Mucosa of descending colon (tissue), 3 donors: ENCODE results near the gene PHETA2. TPM values are rescaled to one million over a fixed set of nuclear protein-coding genes. Genes with fewer than 3 reads are reported as not detected.

Source experiments
- ATAC-seq: fragments of 200-7000 bp; cut with Tn5 transposase; one replicate; pipeline ENCODE4 v1.9.1; 2020; ENCODE audit warnings: mild to moderate bottlenecking, moderate library complexity
- DNase-seq, 3 donors: peaks; one replicate each; pipeline ENCODE4 v3.0.0-alpha.2; 2020
- H3K36me3 ChIP-seq: fragments of 200-600 bp; one replicate; pipeline ENCODE4 v1.8.0; 2021; ENCODE audit warnings: low read depth, mild to moderate bottlenecking
- H3K4me1 ChIP-seq: fragments of 200-600 bp; one replicate; pipeline ENCODE4 v1.8.0; 2021; ENCODE audit warnings: low read depth, mild to moderate bottlenecking
- H3K4me3 ChIP-seq: fragments of 200-600 bp; one replicate; pipeline ENCODE4 v1.8.0; 2021; ENCODE audit warnings: mild to moderate bottlenecking
- H3K9me3 ChIP-seq: fragments of 200-600 bp; one replicate; pipeline ENCODE4 v1.8.0; 2021; ENCODE audit warnings: mild to moderate bottlenecking
- intact Hi-C, 2 donors: fragments of 100-400 bp; cut with DNase I in 1 of 2; cut with micrococcal nuclease in 1 of 2; formaldehyde crosslinking; loops; one replicate each; pipeline versions ENCODE4 v1.11.0 to v1.11.1; 2022; cut with DNase I, micrococcal nuclease
- total RNA-seq, 3 donors: library from RNA; stranded (reverse); fragmentation: NEBNext Ultra II Directional in 2 of 3; extraction: Animal tissue kit (Norgen Biotek cat#: 25700) in 2 of 3; gene quantifications; one replicate each; pipeline versions ENCODE4 v1.2.1 to v1.2.4, GENCODE V29; 2021 to 2023
- TF ChIP-seq, protein P1 (sequence below): fragments of 200-600 bp; IDR thresholded peaks from one replicate; pipeline ENCODE4 v1.8.0; 2022; ENCODE audit warnings: antibody characterized with exemption, mild to moderate bottlenecking
- donor health status: DM: no; HTN: no; CAD: no; lungs with moderate emphysema.
- donor health status: DM: no; HTN: no; CAD: no.
- donor health status: DM: no; HTN: yes; CAD: no.

Gene PHETA2
- total RNA-seq, 3 donors from 2014 or later: 13.0 to 15.7 (median 13.5) TPM

DNA sequence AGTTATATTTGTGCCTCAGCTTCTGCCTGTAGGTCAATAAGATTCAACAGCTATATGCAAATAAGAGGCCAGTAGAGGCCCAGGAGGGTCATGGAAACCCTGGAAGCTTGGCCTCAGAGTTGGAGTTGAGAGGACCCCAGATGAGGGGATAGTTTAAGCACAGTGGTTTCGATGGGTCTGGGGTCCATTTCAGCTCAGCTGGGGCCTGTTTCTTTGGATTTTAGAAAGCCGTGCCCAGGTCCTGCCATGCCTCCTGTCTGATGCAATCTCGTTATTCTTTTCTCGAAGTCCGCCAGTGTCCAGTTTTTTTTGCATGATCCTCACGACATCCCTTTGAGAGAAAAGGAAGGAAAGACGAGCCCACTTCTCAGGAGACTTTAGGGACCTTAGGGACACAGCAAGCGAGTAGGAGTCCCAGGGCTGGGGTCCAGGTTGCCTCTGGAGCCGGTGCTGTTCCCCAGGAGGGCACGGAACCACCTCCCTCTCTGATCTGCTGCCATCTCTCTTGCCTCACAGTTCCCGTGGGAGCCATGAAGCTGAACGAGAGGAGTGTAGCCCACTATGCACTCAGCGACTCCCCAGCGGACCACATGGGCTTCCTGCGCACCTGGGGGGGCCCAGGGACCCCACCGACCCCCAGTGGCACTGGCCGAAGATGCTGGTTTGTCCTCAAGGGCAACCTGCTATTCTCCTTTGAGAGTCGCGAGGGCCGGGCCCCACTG, 2.9 kb downstream of the PHETA2 start:
- Histone ChIP-seq H3K9me3 (no peaks in the 10 kb centered on the region), H3K4me3 (no peak overlapping the region), H3K4me1 (peaks cover 29% of the 10 kb centered on the region), H3K36me3 (no peaks in the 10 kb centered on the region)
- TF ChIP-seq, protein P1, sequence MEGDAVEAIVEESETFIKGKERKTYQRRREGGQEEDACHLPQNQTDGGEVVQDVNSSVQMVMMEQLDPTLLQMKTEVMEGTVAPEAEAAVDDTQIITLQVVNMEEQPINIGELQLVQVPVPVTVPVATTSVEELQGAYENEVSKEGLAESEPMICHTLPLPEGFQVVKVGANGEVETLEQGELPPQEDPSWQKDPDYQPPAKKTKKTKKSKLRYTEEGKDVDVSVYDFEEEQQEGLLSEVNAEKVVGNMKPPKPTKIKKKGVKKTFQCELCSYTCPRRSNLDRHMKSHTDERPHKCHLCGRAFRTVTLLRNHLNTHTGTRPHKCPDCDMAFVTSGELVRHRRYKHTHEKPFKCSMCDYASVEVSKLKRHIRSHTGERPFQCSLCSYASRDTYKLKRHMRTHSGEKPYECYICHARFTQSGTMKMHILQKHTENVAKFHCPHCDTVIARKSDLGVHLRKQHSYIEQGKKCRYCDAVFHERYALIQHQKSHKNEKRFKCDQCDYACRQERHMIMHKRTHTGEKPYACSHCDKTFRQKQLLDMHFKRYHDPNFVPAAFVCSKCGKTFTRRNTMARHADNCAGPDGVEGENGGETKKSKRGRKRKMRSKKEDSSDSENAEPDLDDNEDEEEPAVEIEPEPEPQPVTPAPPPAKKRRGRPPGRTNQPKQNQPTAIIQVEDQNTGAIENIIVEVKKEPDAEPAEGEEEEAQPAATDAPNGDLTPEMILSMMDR: no peak
- DNase-seq (no peak), ATAC-seq (no peak)
- intact Hi-C loops: no loop called here

DNA sequence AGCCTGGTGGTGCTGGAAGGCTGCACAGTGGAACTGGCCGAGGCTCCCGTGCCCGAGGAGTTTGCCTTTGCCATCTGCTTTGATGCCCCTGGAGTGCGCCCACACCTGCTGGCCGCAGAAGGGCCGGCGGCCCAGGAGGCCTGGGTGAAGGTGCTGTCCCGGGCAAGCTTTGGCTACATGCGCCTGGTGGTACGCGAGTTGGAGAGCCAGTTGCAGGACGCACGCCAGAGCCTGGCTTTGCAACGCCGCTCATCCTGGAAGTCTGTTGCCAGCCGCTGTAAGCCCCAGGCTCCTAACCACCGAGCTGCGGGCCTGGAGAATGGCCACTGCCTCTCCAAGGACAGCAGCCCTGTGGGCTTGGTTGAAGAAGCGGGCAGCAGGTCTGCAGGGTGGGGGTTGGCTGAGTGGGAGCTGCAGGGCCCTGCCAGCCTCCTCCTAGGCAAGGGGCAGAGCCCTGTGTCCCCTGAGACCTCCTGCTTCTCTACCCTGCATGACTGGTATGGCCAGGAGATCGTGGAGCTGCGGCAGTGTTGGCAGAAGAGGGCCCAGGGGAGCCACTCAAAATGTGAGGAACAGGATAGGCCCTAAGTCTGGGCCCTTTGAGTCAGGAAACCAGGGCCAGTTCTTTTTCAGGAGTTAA, 3.6 kb downstream of the PHETA2 start:
- Histone ChIP-seq H3K36me3 (no peaks in the 10 kb centered on the region), H3K4me1 (peaks cover 29% of the 10 kb centered on the region), H3K4me3 (no peak overlapping the region), H3K9me3 (no peaks in the 10 kb centered on the region)
- no peak for DNase-seq
- TF ChIP-seq, protein P1: no peak
- ATAC-seq: no peak
- intact Hi-C loops: no loop called here

- intact Hi-C loops: no loop called here
- no peaks in the 10 kb centered on the region for H3K36me3 ChIP-seq
- DNase-seq (peak in 1 of 3 donors; percentile 49), ATAC-seq (peak; percentile 6)
- H3K9me3 ChIP-seq: no peaks in the 10 kb centered on the region
- TF ChIP-seq, protein P1: no peak
- peaks cover 27% of the 10 kb centered on the region for H3K4me1 ChIP-seq
- H3K4me3 ChIP-seq: peak overlapping the region; percentile 33
Measured at GRCh38 chr22:42078469-42079318, 4.6 kb downstream of the PHETA2 start.

DNA sequence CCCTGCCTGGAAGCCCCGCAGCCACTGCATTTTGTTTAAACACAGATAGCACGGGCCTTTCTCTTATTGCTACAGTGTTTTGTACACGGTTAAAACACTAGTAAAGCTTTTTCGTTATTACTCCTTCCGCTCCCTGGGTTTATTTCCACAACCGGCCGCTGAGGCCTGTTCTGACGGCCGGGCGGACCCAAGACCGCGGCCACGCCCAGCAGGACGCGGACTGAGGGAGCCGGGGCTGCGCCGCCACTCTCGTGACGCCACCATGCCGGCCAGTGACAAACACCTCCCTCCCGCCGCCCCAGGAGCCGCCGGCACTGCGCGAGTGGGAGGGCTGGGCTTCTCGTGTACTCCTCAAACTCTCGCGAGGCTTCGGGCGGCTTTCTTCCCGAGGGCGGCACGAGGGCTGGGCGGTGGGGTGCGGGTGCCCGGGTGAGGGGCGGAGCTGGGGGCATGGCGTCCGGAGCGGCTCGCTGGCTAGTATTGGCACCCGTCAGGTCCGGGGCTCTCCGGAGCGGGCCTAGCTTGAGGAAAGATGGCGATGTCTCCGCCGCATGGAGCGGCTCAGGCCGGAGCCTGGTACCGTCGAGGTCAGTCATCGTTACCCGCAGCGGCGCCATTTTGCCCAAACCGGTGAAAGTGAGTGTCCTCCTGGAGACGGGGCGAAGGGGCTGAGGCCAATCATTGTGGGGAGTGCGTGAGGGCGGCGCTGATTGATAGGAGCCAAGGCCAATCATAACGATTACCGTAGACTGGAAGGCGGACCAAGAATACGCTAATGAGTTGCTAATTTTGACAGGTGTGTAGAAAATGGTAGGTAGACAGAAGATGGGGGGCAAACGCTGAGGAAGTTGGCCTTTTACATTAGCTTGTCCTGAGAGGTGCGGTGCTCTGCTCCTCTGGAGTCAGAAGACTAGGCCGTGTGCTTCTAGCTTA, 5.5 kb downstream of the PHETA2 start, which contains the start of gene SMDT1:
Gene SMDT1, plus strand, starts transcription at position 382 of the 933 bp plus-strand sequence. Its CDS starts 69 bp downstream, at position 451.
- TF ChIP-seq, protein P1: no peak
- ATAC-seq (peak; percentile 93), DNase-seq (peak; percentile 98 to 100 (median 99))
- H3K4me1 ChIP-seq: peaks cover 25% of the 10 kb centered on the region
- H3K36me3 ChIP-seq: no peaks in the 10 kb centered on the region
- H3K9me3 ChIP-seq: no peaks in the 10 kb centered on the region
- intact Hi-C loops: no loop called here
- H3K4me3 ChIP-seq: peak within 1 kb of the TSS; percentile 33

DNA sequence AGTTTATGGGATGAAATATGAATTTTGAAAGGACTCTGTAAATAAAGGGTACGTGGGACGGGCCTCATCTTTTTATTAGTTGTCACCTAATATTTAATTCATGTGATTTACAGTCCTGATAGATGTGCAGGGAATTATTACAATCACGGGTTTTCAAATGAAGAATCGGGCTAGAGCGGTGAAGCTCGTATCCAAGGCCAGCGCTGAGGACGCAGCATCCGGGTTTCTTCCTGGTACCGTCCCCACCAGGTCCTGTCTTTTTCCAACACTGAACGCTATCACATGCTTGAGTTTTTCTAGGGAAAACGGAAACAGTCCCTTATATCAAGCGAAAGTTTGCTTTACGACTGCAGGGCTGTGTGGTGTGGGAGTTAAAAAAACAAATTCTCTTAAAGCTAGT, 6.2 kb downstream of the PHETA2 start:
- Histone ChIP-seq H3K9me3 (no peaks in the 10 kb centered on the region), H3K4me1 (peaks cover 20% of the 10 kb centered on the region), H3K36me3 (no peaks in the 10 kb centered on the region), H3K4me3 (peak overlapping the region; percentile 33)
- DNase-seq (peak in 1 of 3 donors; percentile 67), ATAC-seq (peak; percentile 21)
- intact Hi-C loops: no loop called here
- TF ChIP-seq, protein P1: no peak
